LNCAP (cell line): Measurements from ENCODE around the gene MEGF9.

Source experiments
- TF ChIP-seq, protein P1 (sequence below): fragments of 450-650 bp; IDR thresholded peaks from 2 replicates; pipeline ENCODE4 v1.5.1; 2017; ENCODE audit warnings: mild to moderate bottlenecking

Gene MEGF9

DNA sequence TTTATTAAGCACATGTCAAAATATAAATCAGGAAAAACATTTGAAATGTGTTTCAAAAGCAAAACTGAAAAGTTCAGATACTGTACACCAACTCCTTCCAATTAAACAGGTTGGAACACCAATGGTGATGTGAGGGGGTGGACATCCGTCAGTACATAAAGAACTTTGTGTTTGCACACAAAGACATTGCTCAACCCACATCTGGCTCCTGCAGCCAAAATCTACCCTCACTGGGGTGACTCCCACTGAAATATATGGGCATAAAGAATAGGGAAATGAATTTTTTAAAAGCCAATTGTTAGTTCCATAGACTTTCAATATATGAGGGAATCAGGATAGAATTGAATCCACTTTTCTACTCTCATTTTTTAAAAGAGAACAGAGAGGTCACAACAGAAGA lies 63.9 kb downstream of the MEGF9 start:
- TF ChIP-seq, protein P1, sequence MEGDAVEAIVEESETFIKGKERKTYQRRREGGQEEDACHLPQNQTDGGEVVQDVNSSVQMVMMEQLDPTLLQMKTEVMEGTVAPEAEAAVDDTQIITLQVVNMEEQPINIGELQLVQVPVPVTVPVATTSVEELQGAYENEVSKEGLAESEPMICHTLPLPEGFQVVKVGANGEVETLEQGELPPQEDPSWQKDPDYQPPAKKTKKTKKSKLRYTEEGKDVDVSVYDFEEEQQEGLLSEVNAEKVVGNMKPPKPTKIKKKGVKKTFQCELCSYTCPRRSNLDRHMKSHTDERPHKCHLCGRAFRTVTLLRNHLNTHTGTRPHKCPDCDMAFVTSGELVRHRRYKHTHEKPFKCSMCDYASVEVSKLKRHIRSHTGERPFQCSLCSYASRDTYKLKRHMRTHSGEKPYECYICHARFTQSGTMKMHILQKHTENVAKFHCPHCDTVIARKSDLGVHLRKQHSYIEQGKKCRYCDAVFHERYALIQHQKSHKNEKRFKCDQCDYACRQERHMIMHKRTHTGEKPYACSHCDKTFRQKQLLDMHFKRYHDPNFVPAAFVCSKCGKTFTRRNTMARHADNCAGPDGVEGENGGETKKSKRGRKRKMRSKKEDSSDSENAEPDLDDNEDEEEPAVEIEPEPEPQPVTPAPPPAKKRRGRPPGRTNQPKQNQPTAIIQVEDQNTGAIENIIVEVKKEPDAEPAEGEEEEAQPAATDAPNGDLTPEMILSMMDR = no peak

DNA sequence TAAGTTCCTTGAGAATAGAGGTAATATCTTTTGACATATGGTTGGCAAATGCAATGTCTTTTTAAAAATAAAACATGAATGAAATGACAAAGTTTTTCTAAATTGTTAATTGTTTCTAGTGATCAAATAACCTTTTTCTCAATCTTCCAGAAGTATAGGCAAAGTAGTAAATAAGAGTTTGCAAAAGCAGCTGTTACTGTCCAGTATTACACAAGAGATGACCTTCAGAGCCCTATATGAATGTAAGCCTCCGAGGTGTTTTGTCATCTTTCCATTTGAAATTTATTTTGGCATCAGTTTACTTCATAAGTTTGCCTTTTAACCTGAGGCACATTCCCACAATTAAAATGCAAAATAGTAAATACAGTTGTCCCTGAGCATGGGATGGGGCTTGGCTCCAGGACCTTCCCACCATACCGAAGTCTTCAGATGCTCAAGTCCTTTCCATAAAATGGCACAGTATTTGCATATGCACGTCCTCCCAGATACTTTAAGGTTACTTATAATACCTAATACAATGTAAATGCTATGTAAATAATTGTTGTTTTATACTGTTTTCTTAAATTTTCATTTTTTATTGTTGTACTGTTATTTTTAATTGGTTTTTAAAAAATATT lies 65.6 kb downstream of the MEGF9 start:
- TF ChIP-seq, protein P1 = no peak

DNA sequence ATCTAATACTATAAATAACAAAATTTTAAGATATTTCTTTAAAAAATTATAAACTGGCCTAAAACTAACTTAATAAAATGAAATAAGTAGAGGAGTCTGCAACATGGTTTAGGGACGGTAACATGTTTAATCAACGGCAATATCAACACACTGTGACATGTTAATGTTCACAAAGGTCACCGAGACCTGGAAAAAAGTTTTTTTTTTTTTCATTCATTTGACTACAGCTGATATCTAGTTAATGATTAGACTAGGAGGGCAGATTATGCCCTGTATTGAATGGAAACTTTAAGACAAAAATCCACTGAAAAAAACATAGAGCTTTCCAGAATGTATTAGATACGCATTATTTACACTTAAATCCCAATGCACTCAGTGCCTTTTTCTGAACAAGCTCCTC lies 67.3 kb downstream of the MEGF9 start:
- TF ChIP-seq, protein P1 = no peak

DNA sequence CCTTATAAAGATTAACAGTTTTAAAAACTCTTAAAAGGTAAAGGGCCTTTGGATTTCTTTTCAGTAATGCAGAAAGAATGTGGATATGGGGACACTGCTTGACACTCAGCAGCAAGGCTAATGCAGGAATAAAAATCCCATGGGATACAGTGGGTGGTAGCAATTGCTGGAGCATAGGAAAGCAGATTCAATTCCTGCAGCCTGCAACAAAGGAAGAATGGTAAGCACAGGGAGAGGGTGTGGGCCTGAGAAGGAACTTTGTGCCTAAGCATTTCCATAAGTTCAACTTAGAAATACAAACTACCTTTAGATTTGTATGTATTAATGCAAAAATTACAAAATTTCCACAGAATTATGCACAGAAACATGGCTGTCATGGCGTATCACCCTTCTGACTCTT lies 68.5 kb downstream of the MEGF9 start:
- TF ChIP-seq, protein P1 = no peak

DNA sequence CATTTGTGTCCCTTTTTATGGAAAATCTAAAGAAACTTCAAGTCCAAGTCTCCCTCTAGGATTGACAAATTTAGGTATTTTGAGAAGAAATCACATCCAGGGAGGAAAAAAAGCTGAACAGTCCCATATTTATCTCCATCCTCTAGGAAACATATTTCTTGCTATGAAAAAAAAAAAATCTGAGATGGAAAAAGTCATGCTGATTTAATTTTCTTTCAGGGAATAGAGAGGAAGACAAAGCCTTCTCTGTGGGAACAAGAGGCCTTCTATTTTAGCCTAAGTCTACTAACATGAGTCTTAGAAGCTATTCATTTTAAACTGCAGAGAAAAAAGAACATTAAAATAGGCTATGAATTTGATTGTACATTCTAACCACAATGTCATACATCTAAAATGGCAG lies 71.2 kb downstream of the MEGF9 start:
- TF ChIP-seq, protein P1 = no peak

DNA sequence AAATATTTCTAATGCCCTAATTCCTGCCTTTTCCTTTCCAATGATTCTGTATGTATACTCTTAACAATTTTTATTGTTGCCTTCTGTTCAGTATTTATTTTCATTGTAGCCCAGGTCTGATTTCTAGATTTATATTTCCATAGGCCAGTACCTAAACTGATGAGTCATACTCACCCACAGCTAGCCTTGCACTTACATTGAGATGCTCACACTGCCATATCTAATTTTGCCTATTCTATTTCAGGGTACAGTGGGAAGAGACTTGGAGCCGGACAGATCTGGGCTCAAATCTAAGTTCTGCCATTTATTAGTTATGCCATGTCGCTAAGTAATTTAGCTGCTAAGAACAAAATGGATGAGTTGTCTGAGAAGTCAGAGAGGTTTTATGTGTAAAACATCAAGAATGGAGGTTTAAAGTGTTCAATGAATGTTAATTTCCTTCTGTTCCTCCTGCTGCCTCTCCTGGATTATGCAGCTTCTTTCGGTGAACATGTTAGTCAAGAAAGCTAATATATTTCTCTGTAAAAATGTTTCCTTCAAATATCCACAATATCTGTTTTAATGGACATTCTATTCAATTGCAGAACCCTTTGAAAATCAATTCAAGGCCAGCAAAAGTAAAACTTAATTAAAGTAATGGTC lies 72.0 kb downstream of the MEGF9 start:
- TF ChIP-seq, protein P1 = no peak

DNA sequence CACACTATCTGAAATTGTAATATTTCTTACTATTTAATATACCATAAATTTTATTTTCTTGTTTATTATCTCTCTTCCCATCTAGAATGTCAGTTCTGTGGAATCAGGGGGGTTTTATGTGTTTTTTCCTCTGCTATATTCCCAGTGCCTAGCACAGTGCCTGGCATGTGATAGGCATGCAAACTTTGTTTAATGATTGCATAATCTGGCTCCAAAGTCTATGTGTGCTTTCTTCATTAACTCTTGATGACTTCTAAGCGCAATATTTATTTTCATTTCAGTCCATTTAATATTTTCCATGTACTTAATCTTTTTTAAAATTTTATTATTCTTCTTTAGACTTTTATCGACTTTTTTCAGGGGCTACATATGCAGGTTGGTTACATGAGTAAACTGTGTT lies 73.9 kb downstream of the MEGF9 start:
- TF ChIP-seq, protein P1 = no peak
